Skeletal muscle satellite cell (primary cell): ENCODE results near the gene MRPL42.
"Not testable (repeated sequence)": the region's sequence is repeated elsewhere in the genome, so short reads cannot be mapped to it uniquely, and the experiment has no call there.

Experiments
- H3K27me3 ChIP-seq: 2 replicates; pipeline ENCODE4 v1.7.0; 2013; ENCODE audit warnings: low read length; ENCODE audit not compliant: control insufficient read depth, insufficient read depth
- H3K36me3 ChIP-seq: 2 replicates; pipeline ENCODE4 v1.7.0; 2013; ENCODE audit warnings: mild to moderate bottlenecking, control low read depth, low read length; ENCODE audit not compliant: insufficient read depth
- H3K4me1 ChIP-seq: 2 replicates; pipeline ENCODE4 v1.7.0; 2013; ENCODE audit warnings: low read length; ENCODE audit not compliant: control insufficient read depth, insufficient read depth
- H3K4me2 ChIP-seq: 2 replicates; pipeline ENCODE4 v1.7.0; 2013; ENCODE audit warnings: mild to moderate bottlenecking, low read length
- H3K4me3 ChIP-seq: 2 replicates; pipeline ENCODE4 v1.7.0; 2013; ENCODE audit warnings: low read length
- H3K9ac ChIP-seq: 2 replicates; pipeline ENCODE4 v1.7.0; 2013; ENCODE audit warnings: mild to moderate bottlenecking, low read depth, low read length, moderate library complexity
- H3K9me3 ChIP-seq: replicated peaks from 2 replicates; pipeline ENCODE4 v1.7.0; 2013; ENCODE audit warnings: mild to moderate bottlenecking, control low read depth, low read length

The MRPL42 gene

DNA sequence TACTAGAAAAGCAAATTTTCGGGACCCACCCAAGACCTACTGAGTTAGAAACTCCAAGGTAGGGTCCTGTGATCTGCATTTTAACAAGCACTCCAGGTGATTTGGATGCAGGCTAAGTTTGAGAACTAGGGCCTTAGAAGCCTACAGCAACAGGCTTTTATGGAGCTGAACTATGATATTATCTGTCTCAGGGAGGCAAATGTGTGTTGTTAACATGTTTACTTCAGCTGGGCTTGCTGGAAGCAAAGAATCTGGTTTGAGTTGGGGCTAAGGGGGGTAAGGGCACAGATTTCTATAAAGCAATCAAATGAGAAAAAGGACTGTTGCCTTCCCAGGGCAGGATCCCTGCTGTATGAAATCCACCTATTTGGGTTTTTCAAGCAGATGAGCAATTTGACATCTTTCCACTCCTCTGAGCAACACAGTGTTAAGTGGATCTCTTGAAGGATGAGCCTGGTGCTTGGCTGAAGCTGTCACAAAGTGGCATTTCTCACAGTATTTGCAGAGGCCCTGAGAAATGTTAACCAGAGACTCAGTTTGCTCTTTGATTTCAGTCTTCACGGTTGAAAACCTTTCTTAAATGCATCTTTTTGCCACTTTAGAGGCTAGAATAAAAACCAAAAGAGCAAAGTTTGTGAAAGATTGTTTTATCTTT is 68.9 kb downstream of the MRPL42 start:
- Histone ChIP-seq H3K27me3 (no peaks in the 10 kb centered on the region), H3K36me3 (no peaks in the 10 kb centered on the region), H3K4me3 (no peak overlapping the region), H3K4me2 (no peak overlapping the region), H3K9ac (no peak overlapping the region), H3K4me1 (no peaks in the 10 kb centered on the region), H3K9me3 (no peaks in the 10 kb centered on the region)

DNA sequence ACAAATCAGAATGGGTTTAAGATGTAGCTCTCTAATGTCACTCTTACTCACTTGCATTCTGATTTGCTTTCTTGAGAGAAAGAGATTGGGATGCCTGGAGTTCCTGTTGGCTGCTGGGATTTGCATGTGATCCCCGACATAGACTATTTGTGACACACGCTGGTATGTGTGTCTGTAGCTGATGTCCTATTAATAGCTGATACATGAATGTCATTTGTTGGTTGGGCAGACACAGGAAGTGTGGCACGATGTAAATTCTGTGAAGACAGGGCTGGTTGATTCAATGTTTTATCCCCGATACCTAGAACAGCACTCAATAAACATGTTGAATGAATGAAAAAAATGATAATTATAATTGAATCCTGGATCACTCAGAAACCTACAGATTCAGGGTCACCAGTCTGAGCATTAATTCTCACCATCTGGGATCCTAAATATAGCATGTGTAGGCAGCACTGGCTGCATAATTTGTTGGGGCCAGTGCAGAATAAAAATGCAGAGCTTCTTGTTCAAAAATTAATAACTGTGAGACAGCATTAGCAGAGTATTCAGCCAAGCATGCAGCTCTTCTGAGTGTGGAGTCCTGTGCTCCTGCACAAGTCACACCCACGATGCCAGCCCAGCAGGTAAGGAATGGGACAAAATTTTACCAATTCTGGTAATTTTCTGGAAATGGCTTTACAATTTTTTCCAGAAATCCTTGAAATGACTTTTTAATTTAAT is 69.6 kb downstream of the MRPL42 start:
- H3K36me3 ChIP-seq = no peaks in the 10 kb centered on the region
- H3K4me3 ChIP-seq = no peak overlapping the region
- no peak overlapping the region for H3K4me2 ChIP-seq
- H3K4me1 ChIP-seq = no peaks in the 10 kb centered on the region
- H3K27me3 ChIP-seq = no peaks in the 10 kb centered on the region
- no peak overlapping the region for H3K9ac ChIP-seq
- H3K9me3 ChIP-seq = no peaks in the 10 kb centered on the region

GRCh38 chr12:93537769-93538168 is 70.5 kb downstream of the MRPL42 start:
- H3K9me3 ChIP-seq = no peaks in the 10 kb centered on the region
- H3K4me1 ChIP-seq = no peaks in the 10 kb centered on the region
- H3K4me3 ChIP-seq = no peak overlapping the region
- H3K27me3 ChIP-seq = no peaks in the 10 kb centered on the region
- no peaks in the 10 kb centered on the region for H3K36me3 ChIP-seq
- H3K4me2 ChIP-seq = no peak overlapping the region
- H3K9ac ChIP-seq = no peak overlapping the region

- H3K4me1 ChIP-seq = no peaks in the 10 kb centered on the region
- H3K4me3 ChIP-seq = no peak overlapping the region
- no peaks in the 10 kb centered on the region for H3K36me3 ChIP-seq
- H3K9ac ChIP-seq = no peak overlapping the region
- H3K9me3 ChIP-seq = no peaks in the 10 kb centered on the region
- no peak overlapping the region for H3K4me2 ChIP-seq
- no peaks in the 10 kb centered on the region for H3K27me3 ChIP-seq
These were observed 72.5 kb downstream of the MRPL42 start for GRCh38 chr12:93539821-93540220.

GRCh38 chr12:93540466-93540865 is 73.2 kb downstream of the MRPL42 start:
- Histone ChIP-seq H3K4me2 (no peak overlapping the region), H3K36me3 (no peaks in the 10 kb centered on the region), H3K9ac (no peak overlapping the region), H3K9me3 (no peaks in the 10 kb centered on the region), H3K4me3 (no peak overlapping the region), H3K4me1 (no peaks in the 10 kb centered on the region), H3K27me3 (no peaks in the 10 kb centered on the region)

DNA sequence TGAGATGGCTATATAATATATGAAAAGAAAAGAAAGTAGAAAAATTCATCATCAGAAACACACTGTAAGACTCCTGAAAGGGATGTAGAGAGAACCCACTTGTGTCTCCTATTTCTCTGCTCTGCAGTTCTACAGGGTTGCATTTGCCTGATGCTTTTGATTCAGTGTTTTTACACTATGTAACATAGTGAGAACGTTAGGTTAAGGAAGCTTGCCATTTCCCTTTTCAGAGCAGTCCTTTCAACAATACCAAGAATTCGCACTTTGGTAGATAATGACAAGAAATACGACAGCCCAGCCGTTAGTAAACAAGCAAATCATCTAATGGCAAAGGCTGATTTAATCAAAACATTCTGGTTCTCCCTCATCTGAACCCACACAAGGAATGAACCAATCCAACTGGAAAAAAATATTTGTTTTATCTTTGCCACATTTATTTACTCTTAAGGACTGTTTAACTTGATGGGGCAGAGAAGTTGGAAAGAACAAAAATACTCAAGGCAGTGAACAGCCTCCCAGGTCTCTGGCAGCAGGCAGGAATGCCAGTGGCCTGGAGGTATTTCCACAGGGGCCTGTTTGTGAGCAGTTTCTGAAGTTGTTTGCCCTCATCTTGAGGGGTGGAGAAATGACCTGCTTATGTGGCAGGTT is 74.4 kb downstream of the MRPL42 start:
- H3K9ac ChIP-seq = no peak overlapping the region
- no peaks in the 10 kb centered on the region for H3K36me3 ChIP-seq
- H3K4me1 ChIP-seq = no peaks in the 10 kb centered on the region
- H3K27me3 ChIP-seq = no peaks in the 10 kb centered on the region
- no peak overlapping the region for H3K4me3 ChIP-seq
- H3K4me2 ChIP-seq = no peak overlapping the region
- H3K9me3 ChIP-seq = no peaks in the 10 kb centered on the region

GRCh38 chr12:93547778-93548177 is 80.5 kb downstream of the MRPL42 start:
- Histone ChIP-seq H3K27me3 (no peaks in the 10 kb centered on the region), H3K36me3 (no peaks in the 10 kb centered on the region), H3K4me2 (no peak overlapping the region), H3K9ac (no peak overlapping the region), H3K9me3 (no peaks in the 10 kb centered on the region), H3K4me3 (no peak overlapping the region), H3K4me1 (no peaks in the 10 kb centered on the region)

GRCh38 chr12:93549174-93549573 is 81.9 kb downstream of the MRPL42 start:
- H3K4me3 ChIP-seq = no peak overlapping the region
- no peaks in the 10 kb centered on the region for H3K4me1 ChIP-seq
- H3K9me3 ChIP-seq = no peaks in the 10 kb centered on the region
- no peaks in the 10 kb centered on the region for H3K27me3 ChIP-seq
- no peak overlapping the region for H3K9ac ChIP-seq
- no peak overlapping the region for H3K4me2 ChIP-seq
- no peaks in the 10 kb centered on the region for H3K36me3 ChIP-seq

DNA sequence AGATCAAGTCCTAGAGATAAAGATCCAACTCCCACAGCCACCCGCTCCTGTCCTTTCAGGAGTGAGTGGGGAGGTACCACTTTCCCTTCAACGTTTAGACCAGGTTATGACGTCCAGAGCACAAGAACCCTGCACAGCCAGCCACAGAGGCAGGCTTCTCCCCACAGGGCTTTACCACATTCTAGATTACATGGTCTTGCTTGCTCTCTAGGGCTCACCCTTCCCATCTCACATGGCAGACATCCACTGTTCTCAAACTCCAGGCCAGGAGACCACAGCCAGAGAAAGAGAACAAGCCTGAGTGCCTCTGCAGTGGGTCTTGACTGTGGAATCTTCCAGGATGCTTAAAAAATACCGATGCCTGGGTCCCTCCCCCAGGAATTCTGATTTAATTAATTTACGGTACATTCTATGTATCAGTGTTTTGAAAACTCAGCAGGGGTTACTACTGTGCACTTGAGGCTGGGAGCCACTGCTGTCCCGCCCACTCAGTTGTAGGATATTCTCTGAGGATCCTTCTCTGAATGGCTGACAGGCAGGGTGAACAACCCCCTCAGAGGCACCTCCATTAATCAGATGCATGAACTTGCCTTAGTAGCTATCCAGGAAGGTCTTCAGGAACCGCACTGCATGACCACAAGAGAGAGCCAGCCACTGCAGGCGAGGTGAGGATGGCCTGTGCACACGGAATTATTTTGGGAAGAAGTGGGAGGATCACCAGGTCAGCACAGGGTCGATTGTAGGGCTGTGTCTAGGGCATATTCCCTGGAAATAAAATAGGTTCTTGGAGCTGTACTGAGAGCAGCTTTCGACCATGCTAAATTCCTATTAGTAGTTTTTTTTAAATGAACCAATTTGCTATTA is 83.7 kb downstream of the MRPL42 start:
- no peak overlapping the region for H3K4me2 ChIP-seq
- no peak overlapping the region for H3K9ac ChIP-seq
- H3K36me3 ChIP-seq = no peaks in the 10 kb centered on the region
- H3K27me3 ChIP-seq = no peaks in the 10 kb centered on the region
- H3K4me3 ChIP-seq = no peak overlapping the region
- H3K9me3 ChIP-seq = no peaks in the 10 kb centered on the region
- no peaks in the 10 kb centered on the region for H3K4me1 ChIP-seq

GRCh38 chr12:93552427-93552826 is 85.1 kb downstream of the MRPL42 start:
- H3K36me3 ChIP-seq = no peaks in the 10 kb centered on the region
- no peaks in the 10 kb centered on the region for H3K4me1 ChIP-seq
- no peaks in the 10 kb centered on the region for H3K9me3 ChIP-seq
- no peaks in the 10 kb centered on the region for H3K27me3 ChIP-seq
- H3K4me3 ChIP-seq = no peak overlapping the region
- no peak overlapping the region for H3K4me2 ChIP-seq
- no peak overlapping the region for H3K9ac ChIP-seq

DNA sequence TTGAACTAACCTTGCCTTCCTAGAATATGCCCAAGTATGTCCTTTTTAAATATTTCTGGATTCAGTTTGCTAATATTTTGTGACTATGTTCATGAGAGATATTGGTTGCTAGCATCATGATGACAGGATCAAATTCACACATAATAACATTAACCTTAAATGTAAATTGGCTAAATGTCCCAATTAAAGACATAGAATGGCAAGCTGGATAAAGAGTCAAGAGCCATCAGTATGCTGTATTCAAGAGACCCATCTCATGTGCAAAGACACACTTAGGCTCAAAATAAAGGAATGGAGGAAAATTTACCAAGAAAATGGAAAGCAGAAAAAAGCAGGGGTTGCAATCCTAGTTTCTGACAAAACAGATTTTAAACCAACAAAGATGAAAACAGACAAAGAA is 90.6 kb downstream of the MRPL42 start:
- H3K4me1 ChIP-seq, H3K4me3 ChIP-seq, H3K9ac ChIP-seq, H3K4me2 ChIP-seq, H3K36me3 ChIP-seq, H3K9me3 ChIP-seq, H3K27me3 ChIP-seq: not testable (repeated sequence)
